SK-N-SH (cell line): ENCODE measurements around the gene TIAM2.

Source experiments
- EZH2phosphoT487 ChIP-seq: fragments of 200-600 bp; sonication (generic); IDR thresholded peaks from 2 replicates; pipeline ENCODE4 v1.6.1; 2017; ENCODE audit warnings: low read depth, mixed run types, mild to moderate bottlenecking, antibody characterized with exemption, moderate library complexity, borderline replicate concordance
- NFIC ChIP-seq: IDR thresholded peaks from 2 replicates; pipeline ENCODE4 v1.4.0; 2012; ENCODE audit warnings: borderline replicate concordance
- POLR2AphosphoS5 ChIP-seq: IDR thresholded peaks from 2 replicates; pipeline ENCODE4 v1.6.1; 2012; ENCODE audit warnings: low read depth, low read length
- SMC3 ChIP-seq: IDR thresholded peaks from 2 replicates; pipeline ENCODE4 v1.6.1; 2012; ENCODE audit warnings: low read depth, low read length, improper control_type of control experiment
- YY1 ChIP-seq: IDR thresholded peaks from 2 replicates; pipeline ENCODE4 v1.4.0; 2012; ENCODE audit warnings: low read depth, mild to moderate bottlenecking
- TF ChIP-seq, protein P1 (sequence below): fragments of 200-600 bp; sonication (generic); IDR thresholded peaks from 2 replicates; pipeline ENCODE4 v1.6.1; 2017; ENCODE audit warnings: antibody characterized with exemption, mild to moderate bottlenecking, moderate library complexity
- TF ChIP-seq, protein P2 (sequence below): fragments of 150-350 bp; IDR thresholded peaks from 2 replicates; pipeline ENCODE4 v1.6.1; 2017; ENCODE audit warnings: antibody characterized with exemption, low read length, low read depth, borderline replicate concordance
- TF ChIP-seq, protein P3 (sequence below): IDR thresholded peaks from 2 replicates; pipeline ENCODE4; 2012
- TF ChIP-seq, protein P4 (sequence below): IDR thresholded peaks from 2 replicates; pipeline ENCODE4 v1.4.0; 2012; ENCODE audit warnings: low read depth

DNA sequence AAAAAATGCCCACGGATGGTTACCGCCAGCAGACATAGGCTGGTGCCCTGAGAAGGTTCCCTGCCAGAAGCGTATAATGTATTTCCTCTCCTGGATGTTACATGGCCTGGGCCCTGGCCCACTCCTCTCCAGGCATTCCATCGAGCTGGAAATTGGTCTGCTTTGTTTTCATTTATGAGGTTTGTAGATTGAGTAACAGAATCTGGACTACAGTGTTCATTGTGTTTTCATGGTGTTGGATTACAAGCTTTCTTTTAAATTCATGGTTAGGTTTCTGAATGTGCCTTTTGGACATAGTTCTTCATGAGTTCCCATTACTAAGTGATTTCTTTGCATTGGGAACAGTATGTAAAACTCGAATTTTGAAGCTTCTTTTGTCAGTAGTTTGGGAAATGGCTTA lies 6.4 kb downstream of the TIAM2 start:
- TF ChIP-seq NFIC (no peak), POLR2AphosphoS5 (no peak), YY1 (no peak), EZH2phosphoT487 (no peak), SMC3 (no peak)
- TF ChIP-seq, protein P1, sequence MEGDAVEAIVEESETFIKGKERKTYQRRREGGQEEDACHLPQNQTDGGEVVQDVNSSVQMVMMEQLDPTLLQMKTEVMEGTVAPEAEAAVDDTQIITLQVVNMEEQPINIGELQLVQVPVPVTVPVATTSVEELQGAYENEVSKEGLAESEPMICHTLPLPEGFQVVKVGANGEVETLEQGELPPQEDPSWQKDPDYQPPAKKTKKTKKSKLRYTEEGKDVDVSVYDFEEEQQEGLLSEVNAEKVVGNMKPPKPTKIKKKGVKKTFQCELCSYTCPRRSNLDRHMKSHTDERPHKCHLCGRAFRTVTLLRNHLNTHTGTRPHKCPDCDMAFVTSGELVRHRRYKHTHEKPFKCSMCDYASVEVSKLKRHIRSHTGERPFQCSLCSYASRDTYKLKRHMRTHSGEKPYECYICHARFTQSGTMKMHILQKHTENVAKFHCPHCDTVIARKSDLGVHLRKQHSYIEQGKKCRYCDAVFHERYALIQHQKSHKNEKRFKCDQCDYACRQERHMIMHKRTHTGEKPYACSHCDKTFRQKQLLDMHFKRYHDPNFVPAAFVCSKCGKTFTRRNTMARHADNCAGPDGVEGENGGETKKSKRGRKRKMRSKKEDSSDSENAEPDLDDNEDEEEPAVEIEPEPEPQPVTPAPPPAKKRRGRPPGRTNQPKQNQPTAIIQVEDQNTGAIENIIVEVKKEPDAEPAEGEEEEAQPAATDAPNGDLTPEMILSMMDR = no peak
- TF ChIP-seq, protein P2, sequence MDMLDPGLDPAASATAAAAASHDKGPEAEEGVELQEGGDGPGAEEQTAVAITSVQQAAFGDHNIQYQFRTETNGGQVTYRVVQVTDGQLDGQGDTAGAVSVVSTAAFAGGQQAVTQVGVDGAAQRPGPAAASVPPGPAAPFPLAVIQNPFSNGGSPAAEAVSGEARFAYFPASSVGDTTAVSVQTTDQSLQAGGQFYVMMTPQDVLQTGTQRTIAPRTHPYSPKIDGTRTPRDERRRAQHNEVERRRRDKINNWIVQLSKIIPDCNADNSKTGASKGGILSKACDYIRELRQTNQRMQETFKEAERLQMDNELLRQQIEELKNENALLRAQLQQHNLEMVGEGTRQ = no peak
- TF ChIP-seq, protein P3, sequence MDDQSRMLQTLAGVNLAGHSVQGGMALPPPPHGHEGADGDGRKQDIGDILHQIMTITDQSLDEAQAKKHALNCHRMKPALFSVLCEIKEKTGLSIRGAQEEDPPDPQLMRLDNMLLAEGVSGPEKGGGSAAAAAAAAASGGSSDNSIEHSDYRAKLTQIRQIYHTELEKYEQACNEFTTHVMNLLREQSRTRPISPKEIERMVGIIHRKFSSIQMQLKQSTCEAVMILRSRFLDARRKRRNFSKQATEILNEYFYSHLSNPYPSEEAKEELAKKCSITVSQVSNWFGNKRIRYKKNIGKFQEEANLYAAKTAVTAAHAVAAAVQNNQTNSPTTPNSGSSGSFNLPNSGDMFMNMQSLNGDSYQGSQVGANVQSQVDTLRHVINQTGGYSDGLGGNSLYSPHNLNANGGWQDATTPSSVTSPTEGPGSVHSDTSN = no peak
- TF ChIP-seq, protein P4, sequence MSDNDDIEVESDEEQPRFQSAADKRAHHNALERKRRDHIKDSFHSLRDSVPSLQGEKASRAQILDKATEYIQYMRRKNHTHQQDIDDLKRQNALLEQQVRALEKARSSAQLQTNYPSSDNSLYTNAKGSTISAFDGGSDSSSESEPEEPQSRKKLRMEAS = no peak
